Fibroblast of lung (primary cell): Measurements from ENCODE around the gene LRRFIP1.

Experiments used
- EZH2 ChIP-seq: IDR thresholded peaks from 2 replicates; pipeline ENCODE4 v1.5.1; 2012; ENCODE audit warnings: low read length, control low read depth, mild to moderate bottlenecking; ENCODE audit errors: missing control alignments
- TF ChIP-seq, protein P1 (sequence below), 2 donors: IDR thresholded peaks in 1 of 2; conservative IDR thresholded peaks in 1 of 2; 1 replicate in 1 of 2; 2 replicates in 1 of 2; pipeline ENCODE4 v1.5.1; 2011 to 2012; ENCODE audit warnings: low read length in 2 of 2, control low read depth in 1 of 2, inconsistent platforms in 1 of 2, low read depth in 1 of 2, mild to moderate bottlenecking in 1 of 2

DNA sequence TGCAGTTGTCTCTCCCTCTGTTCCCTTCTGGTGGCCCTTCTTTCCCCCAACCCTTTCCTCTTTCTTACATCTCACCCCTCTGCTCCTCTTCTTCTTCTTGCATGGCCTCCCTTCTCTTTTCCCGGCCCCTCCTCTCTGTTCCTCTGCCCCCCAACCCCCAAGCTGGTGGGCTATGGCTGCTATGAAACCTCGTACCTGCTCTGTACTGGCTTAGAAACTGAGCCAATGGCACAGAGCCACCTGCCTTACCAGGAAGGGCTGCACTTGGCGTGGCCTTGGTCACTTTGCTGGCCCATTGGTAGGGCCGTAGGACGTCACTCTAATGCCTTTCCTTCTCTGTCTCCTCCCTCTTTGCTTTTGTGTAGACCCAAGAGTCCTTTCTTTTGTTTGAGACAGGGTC lies 78.9 kb downstream of the LRRFIP1 start:
- TF ChIP-seq, protein P1, sequence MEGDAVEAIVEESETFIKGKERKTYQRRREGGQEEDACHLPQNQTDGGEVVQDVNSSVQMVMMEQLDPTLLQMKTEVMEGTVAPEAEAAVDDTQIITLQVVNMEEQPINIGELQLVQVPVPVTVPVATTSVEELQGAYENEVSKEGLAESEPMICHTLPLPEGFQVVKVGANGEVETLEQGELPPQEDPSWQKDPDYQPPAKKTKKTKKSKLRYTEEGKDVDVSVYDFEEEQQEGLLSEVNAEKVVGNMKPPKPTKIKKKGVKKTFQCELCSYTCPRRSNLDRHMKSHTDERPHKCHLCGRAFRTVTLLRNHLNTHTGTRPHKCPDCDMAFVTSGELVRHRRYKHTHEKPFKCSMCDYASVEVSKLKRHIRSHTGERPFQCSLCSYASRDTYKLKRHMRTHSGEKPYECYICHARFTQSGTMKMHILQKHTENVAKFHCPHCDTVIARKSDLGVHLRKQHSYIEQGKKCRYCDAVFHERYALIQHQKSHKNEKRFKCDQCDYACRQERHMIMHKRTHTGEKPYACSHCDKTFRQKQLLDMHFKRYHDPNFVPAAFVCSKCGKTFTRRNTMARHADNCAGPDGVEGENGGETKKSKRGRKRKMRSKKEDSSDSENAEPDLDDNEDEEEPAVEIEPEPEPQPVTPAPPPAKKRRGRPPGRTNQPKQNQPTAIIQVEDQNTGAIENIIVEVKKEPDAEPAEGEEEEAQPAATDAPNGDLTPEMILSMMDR (conservative IDR thresholded peaks at IDR 0.05 in 1 of 2, IDR thresholded peaks at IDR 0.05 in 1 of 2; ENCODE audit: low read depth in 1 of 2, low read length in 2 of 2) = no peak
- TF ChIP-seq EZH2 = no peak
